Measurements from ENCODE around the gene PPM1L.

The PPM1L gene

GRCh38 chr3:160808838-160809237 is 52.8 kb downstream of the PPM1L start:
- DNase-seq (ENCODE audit: low spot score) = no peak

GRCh38 chr3:160809453-160809852 is 53.4 kb downstream of the PPM1L start:
- no peak for DNase-seq (ENCODE audit: low spot score)

- DNase-seq (ENCODE audit: low spot score) = no peak
These were observed 54.6 kb downstream of the PPM1L start for GRCh38 chr3:160810362-160811236.

GRCh38 chr3:160811237-160811548 is 55.2 kb downstream of the PPM1L start:
- DNase-seq (ENCODE audit: low spot score) = no peak

GRCh38 chr3:160812304-160812703 is 56.3 kb downstream of the PPM1L start:
- no peak for DNase-seq (ENCODE audit: low spot score)

- DNase-seq (ENCODE audit: low spot score) = no peak
These were observed 59.2 kb downstream of the PPM1L start for GRCh38 chr3:160815280-160815679.

- no peak for DNase-seq (ENCODE audit: low spot score)
These were observed 64.0 kb downstream of the PPM1L start for GRCh38 chr3:160820022-160820421.

GRCh38 chr3:160820430-160820829 is 64.4 kb downstream of the PPM1L start:
- DNase-seq (ENCODE audit: low spot score) = no peak

GRCh38 chr3:160822936-160823335 is 66.9 kb downstream of the PPM1L start:
- no peak for DNase-seq (ENCODE audit: low spot score)

GRCh38 chr3:160825311-160825800 is 69.3 kb downstream of the PPM1L start:
- no peak for DNase-seq (ENCODE audit: low spot score)

GRCh38 chr3:160826408-160826807 is 70.4 kb downstream of the PPM1L start:
- no peak for DNase-seq (ENCODE audit: low spot score)

GRCh38 chr3:160826991-160827390 is 71.0 kb downstream of the PPM1L start:
- DNase-seq (ENCODE audit: low spot score) = no peak

- no peak for DNase-seq (ENCODE audit: low spot score)
These were observed 71.5 kb downstream of the PPM1L start for GRCh38 chr3:160827516-160827915.

- no peak for DNase-seq (ENCODE audit: low spot score)
These were observed 72.8 kb downstream of the PPM1L start for GRCh38 chr3:160828880-160829279.

GRCh38 chr3:160829486-160830009 is 73.5 kb downstream of the PPM1L start:
- no peak for DNase-seq (ENCODE audit: low spot score)

- no peak for DNase-seq (ENCODE audit: low spot score)
These were observed 74.8 kb downstream of the PPM1L start for GRCh38 chr3:160830796-160831195.

GRCh38 chr3:160831401-160831800 is 75.4 kb downstream of the PPM1L start:
- DNase-seq (ENCODE audit: low spot score) = no peak

GRCh38 chr3:160837394-160837980 is 81.5 kb downstream of the PPM1L start:
- no peak for DNase-seq (ENCODE audit: low spot score)

GRCh38 chr3:160840590-160840989 is 84.6 kb downstream of the PPM1L start:
- no peak for DNase-seq (ENCODE audit: low spot score)

- no peak for DNase-seq (ENCODE audit: low spot score)
These were observed 85.4 kb downstream of the PPM1L start for GRCh38 chr3:160841455-160841854.

- no peak for DNase-seq (ENCODE audit: low spot score)
These were observed 86.3 kb downstream of the PPM1L start for GRCh38 chr3:160842021-160843005.

GRCh38 chr3:160851629-160852210 is 95.7 kb downstream of the PPM1L start:
- no peak for DNase-seq (ENCODE audit: low spot score)

Measured in HuH-7.5 (cell line).